HepG2 (cell line): ENCODE measurements around the gene XPO5. TPM values are rescaled to one million over a fixed set of nuclear protein-coding genes. Genes with fewer than 3 reads are reported as not detected.
A peak's percentile ranks its signal among the peaks of the same experiment; 100 is the strongest.

Source experiments
- DPF2 ChIP-seq: sonication (generic); formaldehyde crosslinking; IDR thresholded peaks from 2 replicates; pipeline ENCODE4 v1.4.0; 2020; ENCODE audit warnings: mild to moderate bottlenecking, low read depth, missing genetic modification reagents, borderline replicate concordance
- FOXA1 ChIP-seq, 2 experiments: fragments of 450-650 bp in 1 of 2; sonication (generic) in 1 of 2; formaldehyde crosslinking in 1 of 2; IDR thresholded peaks; 2 replicates each; pipeline versions ENCODE4 v1.4.0 to v1.6.1; 2016 to 2020; ENCODE audit warnings: missing genetic modification reagents in 1 of 2
- NFIB ChIP-seq: sonication (generic); formaldehyde crosslinking; IDR thresholded peaks from 2 replicates; pipeline ENCODE4 v1.9.0; 2021; ENCODE audit warnings: missing genetic modification reagents, mild to moderate bottlenecking, borderline replicate concordance
- RELA ChIP-seq: sonication (generic); formaldehyde crosslinking; IDR thresholded peaks from 2 replicates; pipeline ENCODE4 v1.4.0; 2020; ENCODE audit warnings: missing genetic modification reagents
- SNRNP70 ChIP-seq: fragments of 200-400 bp; formaldehyde crosslinking; IDR thresholded peaks from 2 replicates; pipeline ENCODE4 v1.6.1; 2017; ENCODE audit warnings: mild to moderate bottlenecking, low read depth, low read length, moderate library complexity
- TBL1XR1 ChIP-seq: fragments of 150-350 bp; IDR thresholded peaks from 2 replicates; pipeline ENCODE4 v1.6.1; 2014; ENCODE audit warnings: borderline replicate concordance, low read length; ENCODE audit not compliant: partially characterized antibody
- ZFX ChIP-seq: sonication (generic); formaldehyde crosslinking; IDR thresholded peaks from 2 replicates; pipeline ENCODE4 v1.4.0; 2020; ENCODE audit warnings: mild to moderate bottlenecking, low read depth, missing genetic modification reagents, moderate library complexity
- ZHX2 ChIP-seq, 2 experiments: sonication (generic) in 1 of 2; formaldehyde crosslinking in 1 of 2; IDR thresholded peaks; 2 replicates each; pipeline versions ENCODE4 v1.6.1 to v1.9.0; 2014 to 2022; ENCODE audit warnings: antibody characterized with exemption in 1 of 2, borderline replicate concordance in 1 of 2, inconsistent platforms in 1 of 2, low read depth in 1 of 2, missing genetic modification reagents in 1 of 2
- ZNF280D ChIP-seq: sonication (generic); formaldehyde crosslinking; IDR thresholded peaks from 2 replicates; pipeline ENCODE4 v1.5.1; 2020; ENCODE audit warnings: mild to moderate bottlenecking, missing genetic modification reagents
- ZNF639 ChIP-seq: conservative IDR thresholded peaks from 2 replicates; pipeline ENCODE4 v1.6.1; 2018; ENCODE audit warnings: missing genetic modification reagents
- ZNF687 ChIP-seq: sonication (generic); formaldehyde crosslinking; IDR thresholded peaks from 2 replicates; pipeline ENCODE4 v1.5.1; 2020; ENCODE audit warnings: mild to moderate bottlenecking, missing genetic modification reagents, moderate library complexity
- ZNF703 ChIP-seq: sonication (generic); formaldehyde crosslinking; IDR thresholded peaks from 2 replicates; pipeline ENCODE4 v1.5.1; 2020; ENCODE audit warnings: missing genetic modification reagents, mild to moderate bottlenecking, moderate library complexity, borderline replicate concordance
- polyA plus RNA-seq, 8 experiments: library from polyadenylated mRNA; depleted of rRNA in 3 of 8; stranded (reverse) in 7 of 8; unstranded in 1 of 8; fragments of >200 nt; fragmentation: Illumina TruSeq in 4 of 8; extraction: Trizol in 4 of 8; gene quantifications; 2 replicates each; pipeline versions ENCODE4 v1.2.1 to v1.2.3, GENCODE V29; 2011 to 2016; ENCODE audit warnings: low read depth in 4 of 8, missing spikeins in 1 of 8, mixed read lengths in 1 of 8; ENCODE audit not compliant: insufficient read depth in 1 of 8
- total RNA-seq, 5 experiments: library from RNA; depleted of rRNA; stranded (reverse); fragments of >200 nt; fragmentation: Illumina TruSeq; extraction: Trizol; gene quantifications; 2 replicates each; pipeline ENCODE4 v1.2.3, GENCODE V29; 2016; ENCODE audit warnings: low read depth in 1 of 5

Gene XPO5
- total and polyA plus RNA-seq, 2 of the 13 experiments (the other 11 are each of a cell fraction or from before 2014, with no cell fraction given), result 52.2 to 68.0 TPM

GRCh38 chr6:43489277-43490072 is 86.4 kb downstream of the XPO5 start (continued):
- TF ChIP-seq TBL1XR1 (no peak), ZNF703 (CRISPR knock-in tag) (no peak), ZFX (no peak), ZNF687 (peak; percentile 79; the same call in 1 of the 2 replicates), ZHX2 (IDR thresholded peaks at IDR 0.05; ENCODE audit: low read depth) (no peak), ZHX2 (CRISPR knock-in tag; IDR thresholded peaks at IDR 0.05; ENCODE audit: borderline replicate concordance) (no peak), DPF2 (CRISPR knock-in tag) (no peak), ZNF639 (CRISPR knock-in tag) (no peak), FOXA1 (IDR thresholded peaks at IDR 0.05) (no peak), FOXA1 (CRISPR knock-in tag; IDR thresholded peaks at IDR 0.05) (peak; percentile 53; the same call in 1 of the 2 replicates), ZNF280D (CRISPR knock-in tag) (no peak), RELA (CRISPR knock-in tag) (0 out of 2 replicates have a peak, but pooled peaks have one; percentile 66), NFIB (no peak), SNRNP70 (no peak)
